HEK293 (cell line): ENCODE results near the gene SLC2A8.
A peak's percentile ranks its signal among the peaks of the same experiment; 100 is the strongest.

ENCODE experiments used
- CTCF ChIA-PET: fragments of 350-600 bp; formaldehyde crosslinking; extraction: SDS; loops from one replicate; lab custom pipeline; 2021; ENCODE audit warnings: antibody characterized with exemption; lab: Yijun Ruan, JAX
- POLR2A ChIA-PET: fragments of 300-600 bp; formaldehyde crosslinking; extraction: SDS; loops from one replicate; lab custom pipeline; 2020; ENCODE audit warnings: antibody characterized with exemption, inconsistent platforms; lab: Yijun Ruan, JAX
- H3K27ac ChIP-seq: fragments of 200-500 bp; sonication (Bioruptor generic); 2 replicates; pipeline ENCODE4 v1.5.1; 2014; ENCODE audit warnings: low read depth, low read length, control low read depth, inconsistent platforms; ENCODE audit errors: extremely low read depth
- H3K36me3 ChIP-seq, 2 experiments: fragments of 200-500 bp in 1 of 2; sonication (Bioruptor generic) in 1 of 2; 1 replicate in 1 of 2; 2 replicates in 1 of 2; pipeline ENCODE4 v1.5.1; 2014 to 2017; ENCODE audit warnings: inconsistent platforms in 2 of 2, low read length in 2 of 2; ENCODE audit not compliant: control insufficient read depth in 2 of 2, insufficient read depth in 1 of 2
- H3K4me1 ChIP-seq: fragments of 200-500 bp; sonication (Bioruptor generic); 2 replicates; pipeline ENCODE4 v1.5.1; 2014; ENCODE audit warnings: mild to moderate bottlenecking, low read length, inconsistent platforms; ENCODE audit not compliant: control insufficient read depth, insufficient read depth
- H3K4me3 ChIP-seq: 2 replicates; pipeline ENCODE4 v1.5.1; 2011; ENCODE audit warnings: low read depth, mild to moderate bottlenecking, control low read depth, low read length, moderate library complexity
- H3K9me3 ChIP-seq: fragments of 200-500 bp; sonication (Bioruptor generic); 2 replicates; pipeline ENCODE4 v1.5.1; 2014; ENCODE audit warnings: low read depth, low read length, inconsistent platforms; ENCODE audit not compliant: control insufficient read depth, insufficient read depth
- ZBTB21 ChIP-seq: fragments of 450-650 bp; formaldehyde crosslinking; IDR thresholded peaks from 2 replicates; pipeline ENCODE4 v1.5.1; 2017; ENCODE audit warnings: missing biosample characterization, missing genetic modification characterization
- ZNF10 ChIP-seq: fragments of 450-650 bp; formaldehyde crosslinking; IDR thresholded peaks from 2 replicates; pipeline ENCODE4 v1.5.1; 2017; ENCODE audit warnings: missing biosample characterization, missing genetic modification characterization
- ZNF184 ChIP-seq: fragments of 450-650 bp; IDR thresholded peaks from 2 replicates; pipeline ENCODE4 v1.5.1; 2018; ENCODE audit warnings: missing biosample characterization, mild to moderate bottlenecking, missing genetic modification characterization
- ZNF274 ChIP-seq, 2 experiments: fragments of 200-500 bp in 1 of 2; fragments of 450-650 bp in 1 of 2; sonication (Bioruptor generic) in 1 of 2; formaldehyde crosslinking in 1 of 2; IDR thresholded peaks; 2 replicates each; pipeline versions ENCODE4 v1.5.1 to v1.6.1; 2014 to 2016; ENCODE audit warnings: borderline replicate concordance in 1 of 2, inconsistent platforms in 1 of 2, low read length in 1 of 2, missing biosample characterization in 1 of 2, missing genetic modification characterization in 1 of 2
- ZNF548 ChIP-seq: fragments of 450-650 bp; formaldehyde crosslinking; IDR thresholded peaks from 2 replicates; pipeline ENCODE4 v1.5.1; 2016; ENCODE audit warnings: missing biosample characterization, missing genetic modification characterization
- ZNF629 ChIP-seq: fragments of 450-650 bp; formaldehyde crosslinking; IDR thresholded peaks from 2 replicates; pipeline ENCODE4 v1.5.1; 2017; ENCODE audit warnings: missing biosample characterization, missing genetic modification characterization
- ZNF660 ChIP-seq: fragments of 450-650 bp; IDR thresholded peaks from 2 replicates; pipeline ENCODE4 v1.5.1; 2018; ENCODE audit warnings: missing biosample characterization, mild to moderate bottlenecking, missing genetic modification characterization
- TF ChIP-seq, protein P1 (sequence below): fragments of 450-650 bp; formaldehyde crosslinking; IDR thresholded peaks from 2 replicates; pipeline ENCODE4 v1.5.1; 2016; ENCODE audit warnings: missing biosample characterization, missing genetic modification characterization
- TF ChIP-seq, protein P2 (sequence below): fragments of 450-650 bp; formaldehyde crosslinking; IDR thresholded peaks from 2 replicates; pipeline ENCODE4 v1.5.1; 2016; ENCODE audit warnings: missing biosample characterization, missing genetic modification characterization
- TF ChIP-seq, protein P3 (sequence below): fragments of 450-650 bp; formaldehyde crosslinking; IDR thresholded peaks from 2 replicates; pipeline ENCODE4 v1.5.1; 2016; ENCODE audit warnings: missing biosample characterization, missing genetic modification characterization
- TF ChIP-seq, protein P4 (sequence below): fragments of 450-650 bp; formaldehyde crosslinking; IDR thresholded peaks from 2 replicates; pipeline ENCODE4 v1.5.1; 2016; ENCODE audit warnings: missing biosample characterization, missing genetic modification characterization, low read depth
- TF ChIP-seq, protein P5 (sequence below): fragments of 450-650 bp; formaldehyde crosslinking; IDR thresholded peaks from 2 replicates; pipeline ENCODE4 v1.5.1; 2016; ENCODE audit warnings: missing biosample characterization, missing genetic modification characterization
- TF ChIP-seq, protein P6 (sequence below): fragments of 450-650 bp; formaldehyde crosslinking; IDR thresholded peaks from 2 replicates; pipeline ENCODE4 v1.5.1; 2016; ENCODE audit warnings: missing biosample characterization, missing genetic modification characterization

SLC2A8 gene

DNA sequence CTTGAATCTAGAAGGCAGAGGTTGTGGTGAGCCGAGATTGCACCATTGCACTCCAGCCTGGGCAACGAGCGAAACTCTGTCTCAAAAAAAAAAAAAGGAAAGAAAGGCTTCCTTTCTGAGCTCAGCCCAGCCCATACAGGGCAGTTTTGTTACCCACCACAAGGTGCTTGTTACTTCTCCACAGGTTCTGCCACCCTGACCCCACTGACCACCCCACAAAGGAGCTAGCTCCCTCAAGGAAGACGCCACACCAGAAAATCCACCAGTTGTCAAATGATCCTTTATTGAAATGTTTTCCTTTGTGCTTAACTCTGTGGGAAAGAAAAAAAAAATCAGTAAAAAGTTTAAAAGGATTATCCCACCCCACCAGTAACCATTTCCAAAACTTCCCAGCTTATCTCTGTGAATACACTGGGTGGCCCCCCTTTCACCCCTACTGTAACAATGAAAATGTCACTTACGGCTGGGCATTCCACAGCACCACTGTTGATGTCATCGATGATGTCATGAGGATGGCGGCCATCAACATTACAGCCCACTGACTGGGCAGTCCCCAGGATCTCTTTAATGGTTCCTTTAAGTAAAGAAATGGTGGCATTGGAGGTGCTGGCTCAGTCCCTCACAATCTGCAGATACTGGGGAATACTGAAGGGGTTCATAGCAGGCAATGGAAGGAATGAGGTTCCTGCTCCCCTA is 50.6 kb downstream of the SLC2A8 start:
- H3K4me3 ChIP-seq, result no peak overlapping the region
- TF ChIP-seq, protein P1, sequence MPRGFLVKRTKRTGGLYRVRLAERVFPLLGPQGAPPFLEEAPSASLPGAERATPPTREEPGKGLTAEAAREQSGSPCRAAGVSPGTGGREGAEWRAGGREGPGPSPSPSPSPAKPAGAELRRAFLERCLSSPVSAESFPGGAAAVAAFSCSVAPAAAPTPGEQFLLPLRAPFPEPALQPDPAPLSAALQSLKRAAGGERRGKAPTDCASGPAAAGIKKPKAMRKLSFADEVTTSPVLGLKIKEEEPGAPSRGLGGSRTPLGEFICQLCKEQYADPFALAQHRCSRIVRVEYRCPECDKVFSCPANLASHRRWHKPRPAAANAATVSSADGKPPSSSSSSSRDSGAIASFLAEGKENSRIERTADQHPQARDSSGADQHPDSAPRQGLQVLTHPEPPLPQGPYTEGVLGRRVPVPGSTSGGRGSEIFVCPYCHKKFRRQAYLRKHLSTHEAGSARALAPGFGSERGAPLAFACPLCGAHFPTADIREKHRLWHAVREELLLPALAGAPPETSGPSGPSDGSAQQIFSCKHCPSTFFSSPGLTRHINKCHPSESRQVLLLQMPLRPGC (tag by site-specific recombination), result 0 out of 2 replicates have a peak, but pooled peaks have one; percentile 35
- TF ChIP-seq, protein P2, sequence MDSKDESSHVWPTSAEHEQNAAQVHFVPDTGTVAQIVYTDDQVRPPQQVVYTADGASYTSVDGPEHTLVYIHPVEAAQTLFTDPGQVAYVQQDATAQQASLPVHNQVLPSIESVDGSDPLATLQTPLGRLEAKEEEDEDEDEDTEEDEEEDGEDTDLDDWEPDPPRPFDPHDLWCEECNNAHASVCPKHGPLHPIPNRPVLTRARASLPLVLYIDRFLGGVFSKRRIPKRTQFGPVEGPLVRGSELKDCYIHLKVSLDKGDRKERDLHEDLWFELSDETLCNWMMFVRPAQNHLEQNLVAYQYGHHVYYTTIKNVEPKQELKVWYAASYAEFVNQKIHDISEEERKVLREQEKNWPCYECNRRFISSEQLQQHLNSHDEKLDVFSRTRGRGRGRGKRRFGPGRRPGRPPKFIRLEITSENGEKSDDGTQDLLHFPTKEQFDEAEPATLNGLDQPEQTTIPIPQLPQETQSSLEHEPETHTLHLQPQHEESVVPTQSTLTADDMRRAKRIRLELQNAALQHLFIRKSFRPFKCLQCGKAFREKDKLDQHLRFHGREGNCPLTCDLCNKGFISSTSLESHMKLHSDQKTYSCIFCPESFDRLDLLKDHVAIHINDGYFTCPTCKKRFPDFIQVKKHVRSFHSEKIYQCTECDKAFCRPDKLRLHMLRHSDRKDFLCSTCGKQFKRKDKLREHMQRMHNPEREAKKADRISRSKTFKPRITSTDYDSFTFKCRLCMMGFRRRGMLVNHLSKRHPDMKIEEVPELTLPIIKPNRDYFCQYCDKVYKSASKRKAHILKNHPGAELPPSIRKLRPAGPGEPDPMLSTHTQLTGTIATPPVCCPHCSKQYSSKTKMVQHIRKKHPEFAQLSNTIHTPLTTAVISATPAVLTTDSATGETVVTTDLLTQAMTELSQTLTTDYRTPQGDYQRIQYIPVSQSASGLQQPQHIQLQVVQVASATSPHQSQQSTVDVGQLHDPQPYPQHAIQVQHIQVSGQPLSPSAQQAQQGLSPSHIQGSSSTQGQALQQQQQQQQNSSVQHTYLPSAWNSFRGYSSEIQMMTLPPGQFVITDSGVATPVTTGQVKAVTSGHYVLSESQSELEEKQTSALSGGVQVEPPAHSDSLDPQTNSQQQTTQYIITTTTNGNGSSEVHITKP, result peak; percentile 9; the same call in 1 of the 2 replicates
- TF ChIP-seq, protein P3, sequence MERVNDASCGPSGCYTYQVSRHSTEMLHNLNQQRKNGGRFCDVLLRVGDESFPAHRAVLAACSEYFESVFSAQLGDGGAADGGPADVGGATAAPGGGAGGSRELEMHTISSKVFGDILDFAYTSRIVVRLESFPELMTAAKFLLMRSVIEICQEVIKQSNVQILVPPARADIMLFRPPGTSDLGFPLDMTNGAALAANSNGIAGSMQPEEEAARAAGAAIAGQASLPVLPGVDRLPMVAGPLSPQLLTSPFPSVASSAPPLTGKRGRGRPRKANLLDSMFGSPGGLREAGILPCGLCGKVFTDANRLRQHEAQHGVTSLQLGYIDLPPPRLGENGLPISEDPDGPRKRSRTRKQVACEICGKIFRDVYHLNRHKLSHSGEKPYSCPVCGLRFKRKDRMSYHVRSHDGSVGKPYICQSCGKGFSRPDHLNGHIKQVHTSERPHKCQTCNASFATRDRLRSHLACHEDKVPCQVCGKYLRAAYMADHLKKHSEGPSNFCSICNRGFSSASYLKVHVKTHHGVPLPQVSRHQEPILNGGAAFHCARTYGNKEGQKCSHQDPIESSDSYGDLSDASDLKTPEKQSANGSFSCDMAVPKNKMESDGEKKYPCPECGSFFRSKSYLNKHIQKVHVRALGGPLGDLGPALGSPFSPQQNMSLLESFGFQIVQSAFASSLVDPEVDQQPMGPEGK (tag by site-specific recombination), result peak; percentile 35; the same call in 1 of the 2 replicates
- 0 out of 2 replicates have a peak, but pooled peaks have one; percentile 18 for TF ChIP-seq ZNF184 (tag by site-specific recombination)
- no peak for TF ChIP-seq ZNF274 (IDR thresholded peaks at IDR 0.05; ENCODE audit: low read length)
- no peak for TF ChIP-seq ZNF274 (tag by site-specific recombination; IDR thresholded peaks at IDR 0.05; ENCODE audit: borderline replicate concordance)
- TF ChIP-seq, protein P4, sequence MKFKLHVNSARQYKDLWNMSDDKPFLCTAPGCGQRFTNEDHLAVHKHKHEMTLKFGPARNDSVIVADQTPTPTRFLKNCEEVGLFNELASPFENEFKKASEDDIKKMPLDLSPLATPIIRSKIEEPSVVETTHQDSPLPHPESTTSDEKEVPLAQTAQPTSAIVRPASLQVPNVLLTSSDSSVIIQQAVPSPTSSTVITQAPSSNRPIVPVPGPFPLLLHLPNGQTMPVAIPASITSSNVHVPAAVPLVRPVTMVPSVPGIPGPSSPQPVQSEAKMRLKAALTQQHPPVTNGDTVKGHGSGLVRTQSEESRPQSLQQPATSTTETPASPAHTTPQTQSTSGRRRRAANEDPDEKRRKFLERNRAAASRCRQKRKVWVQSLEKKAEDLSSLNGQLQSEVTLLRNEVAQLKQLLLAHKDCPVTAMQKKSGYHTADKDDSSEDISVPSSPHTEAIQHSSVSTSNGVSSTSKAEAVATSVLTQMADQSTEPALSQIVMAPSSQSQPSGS (tag by site-specific recombination), result peak; percentile 93
- TF ChIP-seq, protein P5, sequence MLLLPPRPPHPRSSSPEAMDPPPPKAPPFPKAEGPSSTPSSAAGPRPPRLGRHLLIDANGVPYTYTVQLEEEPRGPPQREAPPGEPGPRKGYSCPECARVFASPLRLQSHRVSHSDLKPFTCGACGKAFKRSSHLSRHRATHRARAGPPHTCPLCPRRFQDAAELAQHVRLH (tag by site-specific recombination), result no peak
- peak; percentile 91 for TF ChIP-seq ZBTB21 (tag by site-specific recombination)
- peak; percentile 82 for TF ChIP-seq ZNF548 (tag by site-specific recombination)
- peak; percentile 95 for TF ChIP-seq ZNF629 (tag by site-specific recombination)
- TF ChIP-seq, all 188 proteins: peak for 8
- POLR2A ChIA-PET, result interaction anchor here (0.7 to 2.4 kb wide), 7 partner anchors 12 to 233 kb away, joined by 3 to 10 read pairs (median 5); partner anchors contain the start of gene ZNF79
- Histone ChIP-seq H3K27ac (no peak overlapping the region), H3K4me1 (no peaks in the 10 kb centered on the region), H3K36me3 (peaks cover 5 to 81% of the 10 kb centered on the region in 2 experiments; a peak in 2 of 3 replicates), H3K9me3 (no peaks in the 10 kb centered on the region)
- CTCF ChIA-PET, result interaction anchor here (0.6 to 0.7 kb wide), 2 partner anchors 88 to 227 kb away, joined by 3 to 6 read pairs; no protein-coding TSS in a partner anchor

DNA sequence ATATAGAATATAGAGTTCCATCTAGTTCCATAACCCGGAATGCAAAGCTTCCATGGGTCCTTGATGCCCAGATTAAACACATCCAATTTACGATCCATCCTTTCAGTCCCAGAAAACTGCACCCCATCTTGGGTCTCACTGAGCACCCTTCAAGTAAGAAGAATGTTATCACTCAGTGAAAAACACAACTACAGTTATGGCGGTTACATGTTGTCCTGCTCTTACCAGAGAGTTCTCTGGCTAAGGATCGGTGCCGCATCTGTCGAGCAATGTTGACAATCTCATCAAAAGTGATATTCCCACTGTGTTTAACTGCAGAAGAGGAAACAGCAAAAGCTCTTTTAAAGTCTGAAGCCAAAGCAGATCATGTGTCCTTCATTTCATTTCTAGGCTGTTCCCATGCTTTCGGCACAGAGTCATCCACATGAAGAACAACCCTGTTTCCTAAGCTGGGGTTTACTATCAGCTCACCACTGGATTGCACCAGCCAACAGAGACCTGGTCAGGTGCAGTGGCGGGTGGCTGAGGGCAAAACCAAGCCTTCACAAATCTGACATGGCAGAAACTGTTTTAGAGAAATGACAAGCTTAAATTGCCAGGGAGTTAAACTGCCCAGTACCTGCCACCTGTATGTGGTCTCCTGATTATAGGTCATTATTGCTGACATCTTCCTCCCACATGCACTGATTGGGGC is 51.3 kb downstream of the SLC2A8 start:
- H3K4me1 ChIP-seq, result no peaks in the 10 kb centered on the region
- POLR2A ChIA-PET, result interaction anchor here (0.8 to 2.4 kb wide), 5 partner anchors 9 to 234 kb away, joined by 4 to 10 read pairs (median 6); partner anchors contain the start of gene ZNF79
- TF ChIP-seq, protein P2, result 0 out of 2 replicates have a peak, but pooled peaks have one; percentile 9
- TF ChIP-seq, protein P6, sequence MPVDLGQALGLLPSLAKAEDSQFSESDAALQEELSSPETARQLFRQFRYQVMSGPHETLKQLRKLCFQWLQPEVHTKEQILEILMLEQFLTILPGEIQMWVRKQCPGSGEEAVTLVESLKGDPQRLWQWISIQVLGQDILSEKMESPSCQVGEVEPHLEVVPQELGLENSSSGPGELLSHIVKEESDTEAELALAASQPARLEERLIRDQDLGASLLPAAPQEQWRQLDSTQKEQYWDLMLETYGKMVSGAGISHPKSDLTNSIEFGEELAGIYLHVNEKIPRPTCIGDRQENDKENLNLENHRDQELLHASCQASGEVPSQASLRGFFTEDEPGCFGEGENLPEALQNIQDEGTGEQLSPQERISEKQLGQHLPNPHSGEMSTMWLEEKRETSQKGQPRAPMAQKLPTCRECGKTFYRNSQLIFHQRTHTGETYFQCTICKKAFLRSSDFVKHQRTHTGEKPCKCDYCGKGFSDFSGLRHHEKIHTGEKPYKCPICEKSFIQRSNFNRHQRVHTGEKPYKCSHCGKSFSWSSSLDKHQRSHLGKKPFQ (tag by site-specific recombination), result no peak
- TF ChIP-seq ZNF660, result 0 out of 2 replicates have a peak, but pooled peaks have one; percentile 3
- 0 out of 2 replicates have a peak, but pooled peaks have one; percentile 44 for TF ChIP-seq ZNF10 (tag by site-specific recombination)
- TF ChIP-seq, all 188 proteins: peak for 3
- Histone ChIP-seq H3K27ac (no peak overlapping the region), H3K36me3 (peaks cover 5 to 74% of the 10 kb centered on the region in 2 experiments; a peak in 2 of 3 replicates), H3K4me3 (no peak overlapping the region), H3K9me3 (no peaks in the 10 kb centered on the region)
- CTCF ChIA-PET, result interaction anchor here (0.6 kb wide), 1 partner anchor 554 kb away, joined by 3 read pairs; no protein-coding TSS in a partner anchor
